Measurements from ENCODE around the gene PIM3. TPM values are rescaled to one million over a fixed set of nuclear protein-coding genes. Genes with fewer than 3 reads are reported as not detected.

PIM3 gene
- total and polyA plus RNA-seq, 4 donors = 11.0 to 74.9 (median 28.7) TPM

DNA sequence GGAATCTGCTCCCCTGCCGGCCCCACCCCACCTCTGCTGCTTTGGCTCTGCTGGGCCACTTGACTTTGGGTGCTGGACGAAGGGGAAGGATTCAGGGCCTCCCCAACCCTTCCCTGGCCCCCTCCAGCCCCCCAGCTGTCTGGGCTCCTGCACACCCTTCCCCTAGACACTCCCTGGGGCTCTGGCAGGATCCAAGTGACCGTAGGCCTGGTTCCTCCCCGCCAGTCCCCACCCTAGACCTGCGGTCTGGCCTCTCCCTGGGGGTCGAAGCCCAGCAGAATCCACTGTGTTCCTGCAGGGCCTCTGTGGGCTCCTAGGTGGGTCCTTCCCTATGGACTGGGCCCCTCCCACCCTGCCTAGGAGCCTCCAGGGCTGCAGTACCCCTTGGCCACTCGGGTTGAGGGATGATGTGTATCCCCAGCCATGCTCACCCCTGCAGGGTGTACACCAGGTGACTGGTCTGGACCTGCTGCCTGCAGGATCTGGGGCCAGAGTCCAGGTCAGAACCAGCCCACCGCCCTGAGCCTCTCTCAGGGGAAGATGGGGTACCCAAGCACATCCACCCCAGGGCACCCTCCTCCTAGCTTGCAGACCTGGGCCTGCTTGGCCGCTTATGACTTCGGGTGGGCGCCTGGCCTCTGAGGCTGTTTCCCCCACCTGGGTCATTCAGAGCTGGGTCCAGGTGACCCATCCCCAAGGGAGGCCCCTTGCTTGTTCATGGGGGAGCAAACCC is 5.6 kb downstream of the PIM3 start:
- Histone ChIP-seq H3K27me3 (ENCODE audit: control insufficient read depth in 1 of 2, insufficient read depth in 2 of 2, low read length in 1 of 2) (no peaks in the 10 kb centered on the region), H3K9me3 (ENCODE audit: control insufficient read depth, low read length) (no peaks in the 10 kb centered on the region), H3K36me3 (ENCODE audit: control insufficient read depth in 1 of 2, insufficient read depth in 2 of 2, low read length in 1 of 2) (peaks cover 0 to 3% of the 10 kb centered on the region in 2 donors), H3K4me3 (ENCODE audit: low read length in 2 of 2) (no peak overlapping the region), H3K27ac (ENCODE audit: low read depth in 1 of 2, low read length in 2 of 2) (no peak overlapping the region), H3K4me1 (ENCODE audit: control insufficient read depth in 1 of 2, insufficient read depth in 2 of 2, low read length in 2 of 2) (no peaks in the 10 kb centered on the region)
- WGBS, 2 donors = 91 to 92% methylated on average over 11 of the region's 11 CpGs
- intact Hi-C loops (cut with DNase I) = loop anchor here (5.0 to 10.0 kb wide), 2 partner anchors 51 to 239 kb away; partner anchors contain the start of gene SELENOO (in 1 of the 2)
- no peak for ATAC-seq (ENCODE audit: low FRiP score)
- peak in 1 of 2 donors; percentile 72 for DNase-seq

GRCh38 chr22:49966774-49967705 is 6.5 kb downstream of the PIM3 start:
- 73 to 75% methylated on average over 36 of the region's 36 CpGs for WGBS, 2 donors
- ATAC-seq (ENCODE audit: low FRiP score) = no peak
- intact Hi-C loops (cut with DNase I) = loop anchor here (5.0 to 10.0 kb wide), 2 partner anchors 50 to 238 kb away; partner anchors contain the start of gene SELENOO (in 1 of the 2)

GRCh38 chr22:49967706-49968208 is 7.2 kb downstream of the PIM3 start:
- intact Hi-C loops (cut with DNase I) = loop anchor here (5.0 to 10.0 kb wide), 2 partner anchors 50 to 237 kb away; partner anchors contain the start of gene SELENOO (in 1 of the 2)
- H3K27ac ChIP-seq (ENCODE audit: low read depth in 1 of 2, low read length in 2 of 2) = no peak overlapping the region
- no peak overlapping the region for H3K4me3 ChIP-seq (ENCODE audit: low read length in 2 of 2)

More at GRCh38 chr22:49966774-49967705, 6.5 kb downstream of the PIM3 start:
- Histone ChIP-seq H3K27ac (ENCODE audit: low read depth in 1 of 2, low read length in 2 of 2) (peak overlapping the region in 1 of 2 donors; percentile 22), H3K27me3 (ENCODE audit: control insufficient read depth in 1 of 2, insufficient read depth in 2 of 2, low read length in 1 of 2) (no peaks in the 10 kb centered on the region), H3K4me1 (ENCODE audit: control insufficient read depth in 1 of 2, insufficient read depth in 2 of 2, low read length in 2 of 2) (no peaks in the 10 kb centered on the region), H3K9me3 (ENCODE audit: control insufficient read depth, low read length) (no peaks in the 10 kb centered on the region), H3K4me3 (ENCODE audit: low read length in 2 of 2) (no peak overlapping the region), H3K36me3 (ENCODE audit: control insufficient read depth in 1 of 2, insufficient read depth in 2 of 2, low read length in 1 of 2) (peaks cover 0 to 3% of the 10 kb centered on the region in 2 donors)
- peak; percentile 83 to 86 for DNase-seq

DNA sequence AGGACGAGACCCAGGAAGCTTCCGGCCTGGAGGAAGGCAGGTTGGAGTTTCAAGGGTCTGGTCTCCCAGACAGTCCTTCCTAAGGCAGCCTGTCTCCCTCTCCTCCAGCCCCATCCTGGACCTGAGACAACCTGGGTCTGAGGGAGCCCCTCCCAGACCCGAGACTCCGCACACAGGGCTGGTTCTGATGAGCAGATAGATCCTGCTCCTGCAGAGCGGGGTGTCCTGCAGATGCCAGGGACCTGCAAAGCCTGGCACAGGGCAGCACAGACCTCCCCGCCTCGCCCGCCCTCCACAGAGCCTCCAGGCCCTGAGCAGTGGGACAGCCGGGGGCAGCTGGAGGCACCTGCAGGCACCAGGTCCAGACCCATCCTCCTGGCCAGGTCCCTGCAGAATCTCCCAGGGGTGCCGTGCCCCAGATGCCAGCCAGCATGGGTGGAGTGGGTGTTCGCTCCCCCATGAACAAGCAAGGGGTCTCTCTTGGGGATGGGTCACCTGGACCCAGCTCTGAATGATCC is 7.8 kb downstream of the PIM3 start:
- WGBS, 2 donors = 93 to 98% methylated on average over 11 of the region's 11 CpGs
- ATAC-seq (ENCODE audit: low FRiP score) = no peak
- no peak overlapping the region for H3K27ac ChIP-seq (ENCODE audit: low read depth in 1 of 2, low read length in 2 of 2)
- intact Hi-C loops (cut with DNase I) = loop anchor here (5.0 to 10.0 kb wide), 2 partner anchors 49 to 236 kb away; partner anchors contain the start of gene SELENOO (in 1 of the 2)
- H3K4me1 ChIP-seq (ENCODE audit: control insufficient read depth in 1 of 2, insufficient read depth in 2 of 2, low read length in 2 of 2) = no peaks in the 10 kb centered on the region
- H3K4me3 ChIP-seq (ENCODE audit: low read length in 2 of 2) = no peak overlapping the region
- H3K36me3 ChIP-seq (ENCODE audit: control insufficient read depth in 1 of 2, insufficient read depth in 2 of 2, low read length in 1 of 2) = no peaks in the 10 kb centered on the region
- H3K9me3 ChIP-seq (ENCODE audit: control insufficient read depth, low read length) = no peaks in the 10 kb centered on the region
- H3K27me3 ChIP-seq (ENCODE audit: control insufficient read depth in 1 of 2, insufficient read depth in 2 of 2, low read length in 1 of 2) = no peaks in the 10 kb centered on the region
- peak in 1 of 2 donors; percentile 54 for DNase-seq

More at GRCh38 chr22:49967706-49968208, 7.2 kb downstream of the PIM3 start:
- Histone ChIP-seq H3K36me3 (ENCODE audit: control insufficient read depth in 1 of 2, insufficient read depth in 2 of 2, low read length in 1 of 2) (peaks cover 0 to 3% of the 10 kb centered on the region in 2 donors), H3K27me3 (ENCODE audit: control insufficient read depth in 1 of 2, insufficient read depth in 2 of 2, low read length in 1 of 2) (no peaks in the 10 kb centered on the region), H3K4me1 (ENCODE audit: control insufficient read depth in 1 of 2, insufficient read depth in 2 of 2, low read length in 2 of 2) (no peaks in the 10 kb centered on the region), H3K9me3 (ENCODE audit: control insufficient read depth, low read length) (no peaks in the 10 kb centered on the region)
- ATAC-seq (ENCODE audit: low FRiP score) (no peak), DNase-seq (peak; percentile 76 to 77)
- 55 to 59% methylated on average over 18 of the region's 18 CpGs for WGBS, 2 donors

DNA sequence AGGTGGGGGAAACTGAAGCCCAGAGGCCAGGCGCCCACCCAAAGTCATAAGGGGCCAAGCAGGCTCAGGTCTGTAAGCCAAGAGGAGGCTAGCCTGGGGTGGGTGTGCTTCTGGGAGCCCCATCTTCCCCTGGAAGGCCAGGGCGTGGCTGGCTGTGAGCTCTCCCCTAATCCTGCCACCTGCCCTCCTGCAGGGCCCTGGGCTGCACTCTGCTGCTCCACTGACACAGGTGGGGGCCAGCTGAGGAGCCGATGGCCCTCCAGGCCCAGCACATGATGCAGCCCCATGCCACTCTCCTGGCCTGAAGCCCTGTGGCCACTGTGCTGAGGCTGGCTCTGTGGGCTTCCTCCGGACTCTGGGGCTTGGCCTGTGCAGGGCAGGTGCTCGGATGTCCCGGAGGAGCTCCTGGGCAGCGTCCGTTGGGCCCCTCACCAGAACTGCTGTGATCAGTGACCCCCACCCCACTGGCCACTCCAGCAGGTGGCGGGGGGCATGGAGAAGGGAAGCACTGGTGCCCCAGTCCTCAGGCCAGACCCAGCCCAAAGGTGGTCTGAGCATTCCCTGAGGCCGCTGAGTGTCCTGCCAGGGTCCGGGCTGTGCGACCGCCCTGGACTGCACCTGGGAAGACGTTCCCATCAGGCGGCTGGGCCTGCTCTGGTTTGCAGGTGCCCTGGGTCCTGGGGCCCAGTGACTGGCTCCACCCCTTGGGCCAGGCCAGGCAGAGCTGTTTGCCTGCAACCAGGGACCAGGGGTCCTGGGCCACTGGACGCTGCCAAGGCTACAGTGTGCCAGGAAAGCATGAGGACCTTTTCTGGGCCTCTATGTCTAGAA is 8.5 kb downstream of the PIM3 start:
- 92 to 95% methylated on average over 16 of the region's 16 CpGs for WGBS, 2 donors
- intact Hi-C loops (cut with DNase I) = loop anchor here (5.0 to 10.0 kb wide), 2 partner anchors 48 to 236 kb away; partner anchors contain the start of gene SELENOO (in 1 of the 2)
- Histone ChIP-seq H3K4me3 (ENCODE audit: low read length in 2 of 2) (no peak overlapping the region), H3K9me3 (ENCODE audit: control insufficient read depth, low read length) (no peaks in the 10 kb centered on the region), H3K27ac (ENCODE audit: low read depth in 1 of 2, low read length in 2 of 2) (no peak overlapping the region), H3K4me1 (ENCODE audit: control insufficient read depth in 1 of 2, insufficient read depth in 2 of 2, low read length in 2 of 2) (no peaks in the 10 kb centered on the region), H3K27me3 (ENCODE audit: control insufficient read depth in 1 of 2, insufficient read depth in 2 of 2, low read length in 1 of 2) (no peaks in the 10 kb centered on the region), H3K36me3 (ENCODE audit: control insufficient read depth in 1 of 2, insufficient read depth in 2 of 2, low read length in 1 of 2) (no peaks in the 10 kb centered on the region)
- DNase-seq = peak; percentile 48 to 73
- ATAC-seq (ENCODE audit: low FRiP score) = no peak

DNA sequence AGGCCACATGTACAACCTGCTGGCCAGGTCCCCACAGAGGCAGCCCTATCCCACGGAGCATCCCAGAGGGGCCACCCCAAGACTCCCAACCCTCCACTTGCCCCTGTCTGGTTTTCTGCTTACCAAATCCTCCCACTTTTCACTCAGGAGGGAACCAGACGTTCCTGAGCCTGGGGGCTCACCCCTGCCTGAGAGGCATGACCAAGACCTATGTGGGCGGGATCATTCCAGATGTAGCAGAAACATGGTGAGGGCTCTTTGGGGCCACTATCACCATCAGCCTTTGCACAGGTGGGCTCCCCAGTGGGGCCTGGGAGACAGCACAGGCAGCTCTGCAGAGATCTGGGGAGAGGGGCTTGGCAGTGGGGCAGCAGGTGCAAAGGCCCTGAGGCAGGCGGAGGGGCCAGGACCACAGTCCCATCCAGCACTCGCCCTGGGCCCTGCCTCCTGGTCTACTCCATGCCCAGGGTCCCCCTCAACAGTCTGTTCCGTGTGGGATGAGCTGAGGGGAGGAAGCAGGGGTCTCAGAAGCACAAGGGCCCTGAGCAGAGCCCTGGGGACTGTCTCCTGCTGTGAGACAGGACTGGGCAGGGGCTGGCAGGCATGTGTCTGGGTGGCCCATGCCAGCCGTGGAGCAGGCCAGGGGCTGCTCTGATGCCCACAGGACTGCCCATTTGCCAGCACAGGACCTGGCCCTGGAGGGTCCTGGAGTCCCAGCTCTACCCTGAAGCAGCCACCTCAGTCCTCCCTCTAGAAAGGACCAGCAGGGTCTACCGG is 9.4 kb downstream of the PIM3 start:
- DNase-seq (peak; percentile 49 to 69), ATAC-seq (ENCODE audit: low FRiP score) (no peak)
- Histone ChIP-seq H3K27ac (ENCODE audit: low read depth in 1 of 2, low read length in 2 of 2) (peak overlapping the region in 1 of 2 donors; percentile 25), H3K4me1 (ENCODE audit: control insufficient read depth in 1 of 2, insufficient read depth in 2 of 2, low read length in 2 of 2) (no peaks in the 10 kb centered on the region), H3K36me3 (ENCODE audit: control insufficient read depth in 1 of 2, insufficient read depth in 2 of 2, low read length in 1 of 2) (no peaks in the 10 kb centered on the region), H3K9me3 (ENCODE audit: control insufficient read depth, low read length) (no peaks in the 10 kb centered on the region), H3K4me3 (ENCODE audit: low read length in 2 of 2) (no peak overlapping the region), H3K27me3 (ENCODE audit: control insufficient read depth in 1 of 2, insufficient read depth in 2 of 2, low read length in 1 of 2) (no peaks in the 10 kb centered on the region)
- WGBS, 2 donors = 84 to 89% methylated on average over 8 of the region's 8 CpGs
- intact Hi-C loops (cut with DNase I) = loop anchor here (2.0 to 10.0 kb wide), 4 partner anchors 33 to 235 kb away; partner anchors contain the start of gene SELENOO (in 1 of the 2)

DNA sequence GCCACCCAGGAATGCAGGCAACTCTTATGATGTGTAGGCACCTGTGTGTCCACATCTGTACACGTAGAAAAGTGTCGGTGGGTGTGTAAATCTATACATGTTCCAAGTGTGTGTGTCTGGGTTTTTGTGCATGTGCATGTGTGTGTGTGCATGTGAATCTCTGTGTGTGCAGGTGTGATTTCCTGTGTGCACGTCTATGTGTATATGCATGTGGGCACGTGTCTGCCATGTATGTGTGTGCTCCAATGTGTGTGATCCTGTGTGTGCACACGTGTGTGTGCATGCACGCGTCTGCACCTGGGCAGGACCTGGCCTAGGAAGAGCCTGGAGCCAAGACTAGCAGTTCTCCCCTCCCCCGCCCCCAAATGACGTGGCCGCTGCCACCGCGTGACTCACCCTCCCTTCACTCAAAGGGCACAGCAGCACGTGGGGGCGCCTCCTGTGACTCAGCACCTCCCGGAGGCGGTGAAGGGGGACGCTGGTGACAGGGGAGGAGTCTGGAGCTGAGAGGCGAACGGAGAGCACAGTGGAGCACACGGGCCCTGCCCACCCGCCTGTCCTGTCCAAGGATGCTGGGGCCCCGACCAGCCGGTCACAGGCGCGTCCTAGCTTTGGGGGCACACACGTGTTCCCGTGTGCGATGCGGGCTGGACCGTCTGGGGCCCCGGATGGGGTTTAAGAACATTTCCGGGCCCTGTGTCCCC is 10.1 kb downstream of the PIM3 start:
- Histone ChIP-seq H3K27me3 (ENCODE audit: control insufficient read depth in 1 of 2, insufficient read depth in 2 of 2, low read length in 1 of 2) (no peaks in the 10 kb centered on the region), H3K27ac (ENCODE audit: low read depth in 1 of 2, low read length in 2 of 2) (peak overlapping the region in 1 of 2 donors; percentile 25), H3K9me3 (ENCODE audit: control insufficient read depth, low read length) (no peaks in the 10 kb centered on the region), H3K36me3 (ENCODE audit: control insufficient read depth in 1 of 2, insufficient read depth in 2 of 2, low read length in 1 of 2) (no peaks in the 10 kb centered on the region), H3K4me3 (ENCODE audit: low read length in 2 of 2) (peak overlapping the region; percentile 9 to 14), H3K4me1 (ENCODE audit: control insufficient read depth in 1 of 2, insufficient read depth in 2 of 2, low read length in 2 of 2) (no peaks in the 10 kb centered on the region)
- 8 to 9% methylated on average over 32 of the region's 32 CpGs for WGBS, 2 donors
- DNase-seq (peak; percentile 98 to 99), ATAC-seq (ENCODE audit: low FRiP score) (peak; percentile 93)
- intact Hi-C loops (cut with DNase I) = loop anchor here (2.0 to 10.0 kb wide), 2 partner anchors 34 to 46 kb away; no protein-coding TSS in a partner anchor

All from aorta (tissue), 5 donors.